GM15510 (cell line): Measurements from ENCODE around the gene PIGQ.

ENCODE experiments used
- POLR2A ChIP-seq: IDR thresholded peaks from 3 replicates; pipeline ENCODE4 v1.6.1; 2011; ENCODE audit warnings: borderline replicate concordance; ENCODE audit not compliant: insufficient read length; ENCODE audit errors: extremely low read depth

PIGQ gene

DNA sequence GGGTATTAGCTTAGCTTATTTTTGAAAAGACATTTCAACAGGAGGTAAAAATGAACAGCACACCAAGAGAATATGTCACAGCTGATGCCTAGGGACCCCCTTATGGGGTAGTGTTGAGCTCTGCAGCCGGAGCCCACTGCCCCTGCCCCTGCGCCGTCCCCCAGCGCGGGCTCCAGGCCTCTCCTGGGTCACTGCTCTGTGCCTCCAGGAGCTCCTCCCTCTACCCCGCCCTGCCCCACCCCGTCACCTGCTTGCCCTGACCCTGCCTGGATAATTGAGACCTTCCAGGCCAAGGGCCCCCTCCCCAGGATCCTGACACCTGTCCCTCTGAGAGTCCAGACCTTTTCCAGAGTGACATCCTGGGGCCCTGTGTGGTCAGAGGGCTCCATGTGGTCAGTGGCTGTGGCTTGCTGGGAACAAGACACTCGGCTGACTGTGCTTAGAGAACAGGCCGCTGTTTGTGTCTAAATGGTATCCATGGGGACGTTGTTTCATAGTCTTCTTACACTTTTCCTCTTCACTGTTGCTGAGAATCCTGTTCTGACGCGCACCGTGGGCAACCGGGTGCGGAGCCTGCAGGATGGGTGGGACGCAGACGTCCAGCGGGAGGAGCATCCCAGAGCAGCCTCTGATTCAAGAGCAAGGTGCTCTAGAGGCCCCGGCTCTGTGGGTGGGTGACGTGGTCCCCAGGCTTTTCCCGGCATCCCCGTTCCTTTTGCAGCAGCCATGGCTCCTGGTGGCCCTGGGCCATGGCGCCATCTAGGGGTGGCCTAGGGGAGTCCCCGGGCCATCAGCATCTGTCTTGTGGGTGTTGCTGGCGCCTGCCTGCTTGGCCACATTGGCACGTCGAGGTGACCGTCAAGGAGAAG is 41.0 kb downstream of the PIGQ start:
- no peak for TF ChIP-seq POLR2A

DNA sequence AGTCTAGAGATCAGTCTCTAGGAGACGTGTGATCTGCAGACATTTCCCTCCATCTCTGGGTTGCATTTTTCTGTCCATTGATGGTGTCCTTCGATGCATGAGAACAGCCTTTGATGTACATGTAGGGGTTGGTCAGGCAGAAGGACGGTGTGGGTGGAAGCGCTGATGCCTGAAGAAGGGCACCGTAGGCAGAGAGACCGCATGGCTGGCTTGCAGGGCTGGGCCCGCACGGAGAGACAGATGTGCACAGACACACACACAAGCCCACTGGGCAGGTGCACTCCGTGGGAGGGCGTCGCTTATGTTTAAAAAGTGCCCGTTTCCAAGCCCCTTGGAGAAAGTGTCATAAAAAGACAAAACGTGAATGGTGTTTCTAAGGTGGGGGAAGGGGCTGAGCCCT is 45.4 kb downstream of the PIGQ start:
- no peak for TF ChIP-seq POLR2A

DNA sequence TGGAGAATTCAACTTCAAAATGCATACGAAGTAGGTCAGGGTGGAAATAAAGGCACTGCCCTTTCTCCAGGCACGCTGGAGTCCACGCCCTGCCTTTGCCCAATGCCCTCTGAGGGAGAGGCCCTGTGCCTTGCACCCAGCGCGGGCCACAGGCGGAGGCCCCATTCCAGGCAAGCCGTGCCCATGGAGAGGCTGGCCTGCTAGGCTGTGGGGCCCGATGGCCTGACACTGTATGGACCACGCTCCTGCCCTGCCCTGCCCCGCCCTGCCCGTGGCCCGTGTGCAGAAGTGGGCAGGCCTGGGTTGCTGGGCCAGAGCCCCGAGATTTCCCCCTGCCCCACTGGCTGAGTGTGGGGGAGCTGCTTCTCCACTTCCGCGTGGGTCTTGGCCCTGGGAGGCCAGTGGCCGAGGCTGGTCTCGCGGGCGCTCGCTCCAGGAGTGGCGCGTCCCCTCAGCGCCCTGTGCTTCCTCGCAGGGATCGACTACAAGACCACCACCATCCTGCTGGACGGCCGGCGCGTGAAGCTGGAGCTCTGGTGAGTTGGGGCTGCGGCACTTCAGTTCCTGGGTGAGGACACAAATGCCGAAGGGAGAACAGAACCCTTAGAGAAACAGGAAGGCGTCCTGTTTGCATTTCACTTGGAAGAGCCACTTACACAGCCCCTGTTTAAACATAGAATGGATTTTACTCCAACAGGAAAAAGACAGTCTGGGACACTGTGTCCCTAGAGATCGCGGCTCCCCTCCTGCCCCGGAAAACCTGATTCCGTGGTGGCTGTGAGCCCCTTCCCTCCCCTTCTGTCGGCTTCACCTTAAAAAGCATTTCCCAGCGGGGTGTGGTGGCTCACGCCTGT is 47.2 kb downstream of the PIGQ start:
- TF ChIP-seq POLR2A = no peak

DNA sequence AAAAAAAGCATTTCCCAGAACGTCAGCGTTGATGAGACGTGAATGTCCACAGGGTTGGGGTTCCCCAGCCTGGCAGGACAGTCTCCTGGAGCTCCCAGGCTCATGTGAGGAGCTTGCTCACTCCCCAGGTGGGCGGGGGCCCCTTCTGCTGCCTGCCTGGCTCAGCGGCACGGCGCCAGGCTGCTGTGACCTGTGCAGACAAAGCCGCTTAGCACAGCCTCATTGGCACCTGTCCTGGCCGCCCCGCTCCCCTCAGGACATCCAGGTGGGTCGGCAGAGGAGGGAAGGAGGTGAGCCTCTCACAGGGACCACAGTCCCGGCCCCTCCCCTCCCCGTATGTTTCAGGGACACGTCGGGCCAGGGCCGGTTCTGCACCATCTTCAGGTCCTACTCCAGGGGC is 48.1 kb downstream of the PIGQ start:
- TF ChIP-seq POLR2A = no peak

DNA sequence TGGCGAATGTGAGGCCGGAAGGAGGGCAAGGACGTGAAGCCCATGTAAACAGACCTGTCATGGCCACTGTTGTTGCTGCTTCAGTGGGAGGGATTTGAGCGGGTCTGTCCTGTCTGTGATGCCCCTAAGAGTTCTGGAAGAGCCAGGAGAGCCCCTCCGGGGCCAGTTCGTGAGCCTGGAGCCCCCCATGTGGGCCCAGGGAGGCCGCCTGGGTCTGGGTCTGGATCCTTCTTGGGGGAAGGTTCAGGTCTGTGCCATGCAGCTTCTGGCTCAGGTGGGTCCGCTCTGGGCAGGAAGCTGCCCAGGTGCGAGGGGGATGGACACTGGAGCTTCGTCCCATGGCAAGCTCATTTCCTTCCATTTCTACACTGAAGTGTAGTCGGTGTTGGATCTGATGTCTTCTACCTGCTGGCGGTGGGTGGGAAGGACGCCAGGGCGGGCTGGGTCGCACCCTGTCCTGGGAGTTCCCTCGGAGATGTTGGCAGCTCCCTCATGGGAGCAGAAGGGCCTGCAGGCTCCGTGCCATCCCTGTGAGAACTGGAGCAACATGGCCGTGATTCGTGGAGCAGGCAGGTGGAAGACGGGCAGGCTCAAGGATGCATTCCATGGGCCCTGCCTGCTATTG is 49.8 kb downstream of the PIGQ start:
- TF ChIP-seq POLR2A = no peak

DNA sequence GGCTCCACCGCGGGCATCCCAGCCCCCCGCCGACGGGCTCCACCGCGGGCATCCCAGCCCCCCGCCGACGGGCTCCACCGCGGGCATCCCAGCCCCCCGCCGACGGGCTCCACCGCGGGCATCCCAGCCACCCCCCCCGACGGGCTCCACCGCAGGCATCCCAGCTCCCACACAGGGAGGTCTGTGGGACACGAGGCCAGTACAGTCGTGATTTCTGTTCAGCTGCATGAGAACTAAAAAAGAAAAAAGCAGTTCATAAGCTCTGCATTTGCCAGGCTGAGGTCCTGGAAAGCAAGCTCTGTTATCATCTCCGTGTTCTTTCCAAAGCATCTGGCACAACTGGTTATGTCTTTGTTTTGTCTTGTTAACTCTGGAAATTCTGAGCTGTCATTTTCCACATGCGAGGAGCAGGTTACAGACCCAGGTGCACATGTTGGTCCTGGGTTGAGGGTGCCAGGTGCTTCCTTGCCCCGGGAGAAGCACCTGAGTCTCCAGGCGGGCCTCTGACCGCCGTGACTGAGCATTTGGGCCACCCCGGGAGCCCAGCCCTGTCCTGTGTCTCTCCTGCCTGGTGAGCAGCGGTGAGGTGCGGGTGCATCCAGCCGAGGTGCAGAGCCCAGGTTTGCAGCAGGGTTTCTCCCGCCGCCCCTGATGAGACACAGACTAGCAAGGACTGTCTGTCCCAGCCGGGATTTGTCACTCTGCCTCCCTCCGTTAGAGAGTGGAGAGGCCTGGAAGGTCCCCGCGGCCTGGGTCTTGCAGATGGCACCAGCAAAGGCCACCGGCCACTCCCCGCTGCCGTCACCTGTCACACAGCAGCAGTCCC is 51.1 kb downstream of the PIGQ start:
- no peak for TF ChIP-seq POLR2A

DNA sequence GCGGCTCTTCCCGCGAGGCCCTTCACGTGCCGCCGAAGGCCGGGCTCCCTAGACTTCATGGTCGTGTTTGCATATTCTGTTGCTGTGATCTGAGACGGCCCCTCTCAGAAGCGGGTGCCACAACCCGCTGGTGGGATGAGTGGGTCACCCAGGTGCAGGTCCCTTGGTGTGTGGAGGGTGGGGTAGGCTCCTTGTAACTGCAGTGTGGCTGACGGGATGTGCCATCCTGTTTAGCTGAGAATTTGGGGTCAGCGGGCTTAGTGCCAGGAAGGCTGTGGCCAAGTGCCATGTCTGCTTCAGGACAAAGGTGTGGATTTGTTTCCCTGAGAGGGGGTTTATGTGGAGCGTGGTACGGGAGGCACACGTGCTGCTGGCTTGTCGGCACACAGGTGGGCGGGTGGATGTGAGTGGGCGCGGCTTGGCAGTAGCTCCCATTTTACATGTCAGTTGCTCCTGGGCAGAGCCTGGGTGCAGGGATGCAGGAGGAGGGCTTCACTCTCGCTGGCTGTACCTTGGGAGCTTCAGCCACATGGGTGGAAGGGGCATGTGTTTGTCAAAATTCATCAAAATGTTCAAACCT is 51.8 kb downstream of the PIGQ start:
- TF ChIP-seq POLR2A = no peak

DNA sequence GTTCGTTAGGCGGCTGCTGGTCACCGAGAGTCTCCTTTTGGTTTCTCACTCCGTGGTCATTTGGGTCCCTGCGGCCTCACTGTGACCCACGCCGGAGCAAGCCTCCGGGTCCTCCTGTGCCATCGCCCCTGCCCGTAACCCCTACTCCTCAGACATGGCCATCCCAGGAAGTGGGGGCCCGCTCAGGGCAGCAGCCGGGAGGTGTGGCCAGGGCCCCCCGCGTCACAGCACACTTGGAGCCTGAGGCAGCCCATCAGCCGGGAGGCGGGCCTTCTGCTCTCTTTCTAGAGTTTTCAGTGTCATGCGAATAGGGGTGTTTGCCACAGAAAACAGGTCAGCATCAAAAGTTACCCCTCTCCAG is 53.1 kb downstream of the PIGQ start:
- no peak for TF ChIP-seq POLR2A

DNA sequence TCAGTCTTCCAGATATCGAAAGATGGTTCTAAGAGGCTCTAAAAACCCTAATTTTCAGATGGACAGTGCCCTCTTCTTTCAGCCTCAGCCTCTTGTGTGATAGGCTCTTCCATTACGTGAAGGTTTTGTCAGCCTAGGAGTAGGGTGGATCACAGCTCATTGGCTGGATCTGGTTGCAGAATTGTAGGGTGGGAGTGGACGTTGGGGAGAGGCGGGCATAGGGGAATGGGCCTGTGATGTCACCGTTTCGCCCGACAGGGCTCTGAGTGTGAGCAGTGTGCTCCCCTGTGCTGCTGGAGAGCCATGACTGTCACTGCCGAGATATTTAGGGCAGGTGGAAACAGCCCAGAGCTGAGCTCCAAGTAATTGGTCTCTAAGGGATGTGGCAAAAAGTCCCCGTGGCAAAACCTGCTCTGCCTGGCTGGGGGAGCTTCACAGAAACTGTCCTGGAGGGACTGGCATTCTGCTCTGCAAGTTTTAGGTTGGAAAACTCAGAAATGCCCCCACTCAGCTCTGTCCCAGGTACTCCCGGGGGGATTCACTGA is 54.8 kb downstream of the PIGQ start:
- no peak for TF ChIP-seq POLR2A

DNA sequence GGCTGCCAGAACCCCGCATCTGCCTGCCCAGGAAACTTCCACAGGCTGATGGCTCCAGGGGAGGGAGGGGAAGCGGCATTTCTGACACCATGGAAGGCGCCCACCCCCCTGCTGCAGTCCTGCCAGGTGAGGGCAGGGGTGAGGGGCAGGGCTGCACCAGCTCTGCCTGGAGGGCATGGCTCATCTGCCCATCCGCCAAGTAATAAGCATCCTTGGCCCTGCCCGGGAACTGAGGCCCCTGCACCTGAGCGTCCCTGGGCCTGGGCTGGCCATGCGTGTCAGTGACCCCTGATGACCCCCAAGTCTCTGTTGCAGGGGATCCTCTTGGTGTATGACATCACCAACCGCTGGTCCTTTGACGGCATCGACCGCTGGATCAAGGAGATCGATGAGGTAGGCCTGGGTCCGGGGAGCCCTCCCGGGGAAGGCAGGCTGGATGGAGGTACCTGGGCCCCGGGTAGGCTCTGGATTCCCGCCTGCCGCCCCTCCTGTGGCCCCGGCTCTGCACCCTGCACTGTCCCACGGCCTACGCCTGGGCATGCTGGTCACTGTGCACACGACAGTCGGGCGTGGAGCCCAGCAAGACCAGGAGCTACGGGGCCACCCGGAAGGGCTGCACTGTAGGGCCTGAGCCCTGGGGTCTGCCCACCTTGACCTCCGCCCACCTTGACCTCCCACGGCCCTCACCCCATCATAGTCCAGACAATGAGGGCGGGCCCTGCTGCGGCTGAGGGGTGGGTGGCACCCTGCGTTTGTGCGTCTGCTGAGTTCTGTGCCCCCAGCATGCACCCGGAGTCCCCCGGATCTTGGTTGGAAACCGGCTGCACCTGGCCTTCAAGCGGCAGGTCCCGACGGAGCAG is 55.6 kb downstream of the PIGQ start:
- TF ChIP-seq POLR2A = no peak

DNA sequence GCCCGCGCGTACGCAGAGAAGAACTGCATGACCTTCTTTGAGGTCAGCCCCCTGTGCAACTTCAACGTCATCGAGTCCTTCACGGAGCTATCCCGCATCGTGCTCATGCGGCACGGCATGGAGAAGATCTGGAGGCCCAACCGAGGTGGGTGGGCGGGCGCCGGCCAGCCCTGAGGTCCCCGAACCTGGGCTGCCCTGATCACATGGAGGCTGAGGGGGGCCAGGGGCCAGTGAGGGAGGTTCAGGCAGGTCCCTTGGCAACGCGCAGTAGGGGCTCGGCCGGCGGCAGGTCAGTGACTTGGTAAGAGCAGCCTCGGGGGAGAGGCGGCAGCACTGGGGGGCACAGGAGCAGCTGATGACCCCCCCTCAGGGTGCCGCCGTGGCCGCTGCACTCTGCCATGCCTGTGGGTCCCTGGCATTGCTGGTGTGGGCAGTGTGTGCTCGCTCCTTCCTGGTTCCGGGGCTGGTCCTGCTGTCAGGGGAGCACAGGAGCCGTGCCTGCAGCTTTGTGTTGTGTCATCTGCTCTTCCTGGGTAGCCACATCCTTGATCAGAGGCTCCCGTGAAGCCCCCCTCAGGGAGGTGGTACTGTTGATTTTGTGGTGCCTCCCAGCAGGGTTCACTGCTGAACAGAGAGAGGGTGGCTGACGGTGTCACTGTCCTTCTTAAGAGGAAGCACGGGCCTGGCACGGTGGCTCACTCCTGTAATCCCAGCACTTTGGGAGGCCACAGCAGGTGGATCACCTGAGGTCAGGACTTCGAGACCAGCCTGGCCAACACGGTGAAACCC is 56.4 kb downstream of the PIGQ start:
- no peak for TF ChIP-seq POLR2A

DNA sequence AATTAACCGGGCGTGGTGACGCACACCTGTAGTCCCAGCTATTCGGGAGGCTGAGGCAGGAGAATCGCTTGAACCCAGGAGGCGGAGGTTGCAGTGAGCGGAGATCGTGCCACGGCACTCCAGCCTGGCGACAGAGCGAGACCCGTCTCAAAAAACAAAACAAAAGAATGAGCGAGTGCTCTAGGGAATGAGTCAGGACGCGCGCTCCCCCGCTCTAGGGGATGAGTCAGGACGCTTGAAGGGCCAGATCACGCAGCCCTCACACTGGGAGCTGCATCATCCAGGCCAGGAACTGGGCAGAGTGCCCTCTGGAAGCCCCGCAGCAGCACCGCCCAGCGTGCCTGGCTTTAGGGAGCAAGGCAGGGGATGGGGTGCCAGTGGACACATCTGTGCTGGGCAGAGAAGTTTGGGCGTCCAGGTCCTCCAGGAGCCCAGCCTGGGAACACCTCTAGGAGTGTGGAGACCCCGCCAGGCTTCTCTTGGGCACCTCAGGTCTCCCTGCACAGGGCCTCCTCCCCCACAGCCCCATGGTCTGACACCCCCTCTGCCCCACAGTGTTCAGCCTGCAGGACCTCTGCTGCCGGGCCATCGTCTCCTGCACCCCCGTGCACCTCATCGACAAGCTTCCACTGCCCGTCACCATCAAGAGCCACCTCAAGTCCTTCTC is 57.2 kb downstream of the PIGQ start:
- TF ChIP-seq POLR2A = no peak
